KMS-11 (cell line): ENCODE results near the gene BCAR3.

Source experiments
- H2AFZ ChIP-seq: fragments of 200-600 bp; sonication (generic); 2 replicates; pipeline ENCODE4 v1.6.1; 2016; ENCODE audit warnings: antibody characterized with exemption, mixed run types, low read depth
- H3K27ac ChIP-seq: fragments of 200-600 bp; sonication (generic); 2 replicates; pipeline ENCODE4 v1.6.1; 2016; ENCODE audit warnings: mild to moderate bottlenecking, mixed run types
- H3K27me3 ChIP-seq: fragments of 200-600 bp; sonication (generic); 2 replicates; pipeline ENCODE4 v1.6.1; 2017; ENCODE audit warnings: mild to moderate bottlenecking, low read depth, mixed run types, moderate library complexity; ENCODE audit not compliant: insufficient read depth
- H3K36me3 ChIP-seq: fragments of 200-600 bp; sonication (generic); 2 replicates; pipeline ENCODE4 v1.6.1; 2017; ENCODE audit warnings: mild to moderate bottlenecking, mixed run types; ENCODE audit not compliant: insufficient read depth
- H3K4me1 ChIP-seq: fragments of 200-600 bp; sonication (generic); 2 replicates; pipeline ENCODE4 v1.6.1; 2016; ENCODE audit warnings: mild to moderate bottlenecking, low read depth, mixed run types; ENCODE audit not compliant: poor library complexity, severe bottlenecking
- H3K4me2 ChIP-seq: fragments of 200-600 bp; sonication (generic); 2 replicates; pipeline ENCODE4 v1.7.0; 2016; ENCODE audit warnings: mild to moderate bottlenecking, mixed run types
- H3K4me3 ChIP-seq: fragments of 200-600 bp; sonication (generic); IDR thresholded peaks from 2 replicates; pipeline ENCODE4 v1.6.1; 2017; ENCODE audit warnings: low read depth, low read length, mixed read lengths; ENCODE audit not compliant: insufficient read depth
- H3K79me2 ChIP-seq: fragments of 200-600 bp; sonication (generic); 2 replicates; pipeline ENCODE4 v1.6.1; 2016; ENCODE audit warnings: low read depth, mixed run types; ENCODE audit not compliant: insufficient read depth
- H3K9ac ChIP-seq: fragments of 200-600 bp; sonication (generic); 2 replicates; pipeline ENCODE4 v1.6.1; 2016; ENCODE audit warnings: mild to moderate bottlenecking, mixed run types
- H4K20me1 ChIP-seq: fragments of 200-600 bp; sonication (generic); 2 replicates; pipeline ENCODE4 v1.6.1; 2016; ENCODE audit warnings: mild to moderate bottlenecking, mixed run types; ENCODE audit not compliant: insufficient read depth
- TF ChIP-seq, protein P1 (sequence below): fragments of 200-600 bp; sonication (generic); conservative IDR thresholded peaks from 2 replicates; pipeline ENCODE4 v1.6.1; 2017; ENCODE audit warnings: low read depth, mild to moderate bottlenecking, antibody characterized with exemption, low read length, moderate library complexity, mixed read lengths

BCAR3 gene

DNA sequence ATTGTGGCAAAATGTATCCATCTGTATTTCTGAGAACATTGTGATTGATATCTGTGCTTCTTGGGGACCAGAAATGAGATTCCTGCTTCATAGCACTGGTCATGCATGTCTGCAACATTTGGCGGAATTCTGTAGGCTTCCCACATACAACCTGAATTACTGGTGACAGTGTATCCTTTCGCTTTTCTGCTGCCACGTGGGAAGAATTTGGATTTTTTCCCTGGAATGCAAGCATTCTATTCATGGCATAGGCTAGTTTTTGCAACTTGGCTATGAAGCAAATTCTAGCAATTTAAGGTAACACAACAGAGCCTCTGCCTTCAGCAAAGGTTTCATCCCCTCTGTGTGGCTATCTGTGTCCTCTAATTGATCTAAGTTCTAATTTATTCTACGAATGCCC lies 85.9 kb downstream of the BCAR3 start:
- Histone ChIP-seq H3K79me2 (no peaks in the 10 kb centered on the region), H4K20me1 (no peaks in the 10 kb centered on the region), H3K4me1 (no peaks in the 10 kb centered on the region), H3K27ac (no peak overlapping the region), H3K36me3 (no peaks in the 10 kb centered on the region), H2AFZ (no peak overlapping the region), H3K4me3 (no peak overlapping the region), H3K9ac (no peak overlapping the region), H3K4me2 (no peak overlapping the region), H3K27me3 (no peaks in the 10 kb centered on the region)
- TF ChIP-seq, protein P1, sequence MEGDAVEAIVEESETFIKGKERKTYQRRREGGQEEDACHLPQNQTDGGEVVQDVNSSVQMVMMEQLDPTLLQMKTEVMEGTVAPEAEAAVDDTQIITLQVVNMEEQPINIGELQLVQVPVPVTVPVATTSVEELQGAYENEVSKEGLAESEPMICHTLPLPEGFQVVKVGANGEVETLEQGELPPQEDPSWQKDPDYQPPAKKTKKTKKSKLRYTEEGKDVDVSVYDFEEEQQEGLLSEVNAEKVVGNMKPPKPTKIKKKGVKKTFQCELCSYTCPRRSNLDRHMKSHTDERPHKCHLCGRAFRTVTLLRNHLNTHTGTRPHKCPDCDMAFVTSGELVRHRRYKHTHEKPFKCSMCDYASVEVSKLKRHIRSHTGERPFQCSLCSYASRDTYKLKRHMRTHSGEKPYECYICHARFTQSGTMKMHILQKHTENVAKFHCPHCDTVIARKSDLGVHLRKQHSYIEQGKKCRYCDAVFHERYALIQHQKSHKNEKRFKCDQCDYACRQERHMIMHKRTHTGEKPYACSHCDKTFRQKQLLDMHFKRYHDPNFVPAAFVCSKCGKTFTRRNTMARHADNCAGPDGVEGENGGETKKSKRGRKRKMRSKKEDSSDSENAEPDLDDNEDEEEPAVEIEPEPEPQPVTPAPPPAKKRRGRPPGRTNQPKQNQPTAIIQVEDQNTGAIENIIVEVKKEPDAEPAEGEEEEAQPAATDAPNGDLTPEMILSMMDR, result no peak

DNA sequence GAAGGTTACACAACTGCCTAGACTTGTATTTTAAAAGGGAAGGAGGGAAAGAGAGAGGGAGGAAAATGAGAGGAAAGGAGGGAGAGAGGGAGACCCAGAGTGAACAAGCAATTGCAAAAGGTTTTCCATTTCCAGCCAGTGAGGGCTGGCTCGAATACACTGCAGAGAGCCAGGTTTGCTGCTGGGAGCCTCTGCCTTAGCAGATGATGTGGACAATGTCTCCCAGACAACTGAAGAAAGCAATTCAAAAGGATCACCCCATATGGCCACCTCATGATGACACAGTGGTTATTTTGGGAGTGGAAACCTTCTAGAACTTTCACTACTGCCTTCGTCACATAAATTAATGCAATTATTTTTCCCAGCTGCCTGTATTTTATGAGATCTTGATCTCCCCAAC lies 86.4 kb downstream of the BCAR3 start:
- Histone ChIP-seq H3K4me1 (no peaks in the 10 kb centered on the region), H3K9ac (no peak overlapping the region), H4K20me1 (no peaks in the 10 kb centered on the region), H3K4me3 (no peak overlapping the region), H3K4me2 (no peak overlapping the region), H3K27ac (no peak overlapping the region), H3K36me3 (no peaks in the 10 kb centered on the region), H3K27me3 (no peaks in the 10 kb centered on the region), H2AFZ (no peak overlapping the region), H3K79me2 (no peaks in the 10 kb centered on the region)
- TF ChIP-seq, protein P1, result no peak

DNA sequence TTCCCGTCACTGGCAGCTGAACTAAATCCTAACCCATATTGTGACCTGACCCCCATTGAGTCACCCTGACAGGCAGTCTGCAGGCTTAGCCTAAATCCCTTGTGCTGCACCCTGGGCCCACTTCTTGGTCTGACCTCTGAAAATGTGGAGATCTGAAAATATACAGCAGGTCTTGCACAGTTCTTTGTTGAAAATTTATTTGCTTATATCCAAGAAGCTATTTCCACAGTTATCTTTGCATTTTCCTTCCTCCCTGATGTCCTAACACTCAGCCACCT lies 87.1 kb downstream of the BCAR3 start:
- TF ChIP-seq, protein P1, result no peak
- no peak overlapping the region for H3K4me3 ChIP-seq
- no peaks in the 10 kb centered on the region for H4K20me1 ChIP-seq
- no peak overlapping the region for H3K4me2 ChIP-seq
- H3K27me3 ChIP-seq, result no peaks in the 10 kb centered on the region
- H2AFZ ChIP-seq, result no peak overlapping the region
- no peak overlapping the region for H3K27ac ChIP-seq
- H3K4me1 ChIP-seq, result no peaks in the 10 kb centered on the region
- no peaks in the 10 kb centered on the region for H3K36me3 ChIP-seq
- H3K79me2 ChIP-seq, result no peaks in the 10 kb centered on the region
- no peak overlapping the region for H3K9ac ChIP-seq

DNA sequence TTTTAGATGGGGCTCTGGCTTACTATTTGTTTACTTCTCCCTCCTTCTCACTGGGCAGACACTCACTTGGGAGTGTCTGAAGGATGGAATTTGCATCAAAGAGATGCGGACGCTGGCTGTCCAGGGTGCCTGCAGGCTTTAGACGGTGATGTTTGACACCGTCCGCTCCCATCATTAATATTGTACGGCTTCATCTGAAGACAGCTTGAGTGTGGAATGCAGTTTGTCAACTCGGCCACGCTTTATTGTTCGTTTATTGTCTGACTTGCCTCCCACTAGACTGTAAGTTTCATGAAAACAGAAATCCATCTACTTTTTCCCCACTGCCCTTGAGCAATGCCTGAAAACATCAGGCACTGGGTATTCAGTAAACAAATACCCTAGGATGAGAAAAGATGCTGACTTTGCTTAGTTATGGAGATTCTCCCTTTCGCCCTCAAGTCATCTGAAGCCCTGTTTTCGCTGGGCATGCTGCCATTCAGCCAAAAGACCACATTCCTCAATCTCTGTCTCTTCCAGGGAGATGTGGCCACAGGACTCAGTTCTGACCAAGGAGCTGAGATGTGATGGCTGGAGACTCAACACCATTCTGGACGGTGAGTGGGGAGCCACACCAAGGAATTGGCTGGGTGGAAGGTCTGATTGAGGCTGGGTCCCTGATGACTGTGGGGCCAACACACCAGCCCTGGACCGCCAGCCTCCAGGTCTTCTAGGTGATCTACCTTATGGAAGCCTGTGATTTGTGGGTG lies 87.6 kb downstream of the BCAR3 start:
- Histone ChIP-seq H3K4me3 (no peak overlapping the region), H3K79me2 (no peaks in the 10 kb centered on the region), H2AFZ (no peak overlapping the region), H3K36me3 (no peaks in the 10 kb centered on the region), H3K9ac (no peak overlapping the region), H4K20me1 (no peaks in the 10 kb centered on the region), H3K27ac (no peak overlapping the region), H3K4me1 (no peaks in the 10 kb centered on the region), H3K27me3 (no peaks in the 10 kb centered on the region), H3K4me2 (no peak overlapping the region)
- TF ChIP-seq, protein P1, result no peak
